Measurements from ENCODE around the gene RASGEF1B. TPM values are rescaled to one million over a fixed set of nuclear protein-coding genes. Genes with fewer than 3 reads are reported as not detected.

Gene RASGEF1B
- total RNA-seq, 1 experiment from 2014 or later: 6.9 TPM

DNA sequence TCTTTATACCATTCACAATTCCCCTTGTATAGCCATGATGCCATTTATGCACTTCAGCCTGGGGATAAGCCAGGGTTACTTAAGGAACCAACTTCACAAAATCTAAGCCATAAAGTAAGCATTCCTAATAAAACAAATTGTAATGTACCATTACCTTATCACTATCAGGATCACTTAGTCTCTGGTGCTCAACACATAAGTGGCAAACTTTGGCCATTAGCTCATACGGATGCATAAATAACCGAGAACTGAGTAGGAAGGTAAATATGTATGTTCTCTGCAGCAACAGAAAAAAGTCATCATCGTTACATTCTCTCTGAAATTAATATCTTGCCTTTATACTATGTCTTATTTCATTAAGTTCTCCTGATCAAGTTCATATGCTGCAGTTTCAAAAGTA, 14.4 kb downstream of the RASGEF1B start (continued):
- TF ChIP-seq, protein P1, sequence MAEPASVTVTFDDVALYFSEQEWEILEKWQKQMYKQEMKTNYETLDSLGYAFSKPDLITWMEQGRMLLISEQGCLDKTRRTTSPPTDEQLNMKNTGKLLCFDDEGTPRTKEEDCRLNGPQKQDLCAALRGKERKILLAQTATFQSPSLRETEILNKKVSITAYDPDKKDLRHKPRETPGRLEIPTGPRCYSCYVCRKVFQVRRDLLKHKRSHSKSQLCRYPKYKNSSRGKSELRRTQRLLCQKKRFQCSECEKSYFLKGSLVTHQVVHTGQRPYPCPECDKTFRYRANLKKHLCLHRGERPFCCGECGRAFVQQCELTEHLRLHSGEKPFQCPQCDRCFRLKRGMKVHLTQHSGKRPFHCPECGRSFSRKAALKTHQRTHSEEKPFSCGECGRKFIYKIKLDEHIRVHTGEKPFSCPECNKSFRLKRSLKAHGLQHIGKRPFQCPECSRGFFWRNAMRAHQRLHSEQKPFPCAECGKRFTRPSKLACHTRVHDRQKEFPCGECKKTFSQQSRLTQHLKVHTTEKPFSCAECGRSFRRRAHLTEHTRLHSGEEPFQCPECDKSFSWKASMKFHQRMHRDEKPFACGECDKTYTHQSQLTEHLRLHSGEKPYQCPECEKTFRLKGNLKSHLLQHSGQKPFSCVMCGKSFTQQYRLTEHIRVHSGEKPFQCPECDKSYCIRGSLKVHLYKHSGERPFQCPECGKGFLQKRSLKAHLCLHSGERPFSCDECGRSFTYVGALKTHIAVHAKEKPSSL (CRISPR knock-in tag; conservative IDR thresholded peaks at IDR 0.05): no peak
- TF ChIP-seq SMAD3 (CRISPR knock-in tag; IDR thresholded peaks at IDR 0.05; ENCODE audit: borderline replicate concordance): no peak
- no peak for TF ChIP-seq KAT7 (CRISPR knock-in tag; IDR thresholded peaks at IDR 0.05; ENCODE audit: borderline replicate concordance)
- no peak for TF ChIP-seq JAZF1 (CRISPR knock-in tag; IDR thresholded peaks at IDR 0.05)
- TF ChIP-seq, protein P2, sequence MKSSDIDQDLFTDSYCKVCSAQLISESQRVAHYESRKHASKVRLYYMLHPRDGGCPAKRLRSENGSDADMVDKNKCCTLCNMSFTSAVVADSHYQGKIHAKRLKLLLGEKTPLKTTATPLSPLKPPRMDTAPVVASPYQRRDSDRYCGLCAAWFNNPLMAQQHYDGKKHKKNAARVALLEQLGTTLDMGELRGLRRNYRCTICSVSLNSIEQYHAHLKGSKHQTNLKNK (CRISPR knock-in tag; IDR thresholded peaks at IDR 0.05): no peak
- TF ChIP-seq, protein P3, sequence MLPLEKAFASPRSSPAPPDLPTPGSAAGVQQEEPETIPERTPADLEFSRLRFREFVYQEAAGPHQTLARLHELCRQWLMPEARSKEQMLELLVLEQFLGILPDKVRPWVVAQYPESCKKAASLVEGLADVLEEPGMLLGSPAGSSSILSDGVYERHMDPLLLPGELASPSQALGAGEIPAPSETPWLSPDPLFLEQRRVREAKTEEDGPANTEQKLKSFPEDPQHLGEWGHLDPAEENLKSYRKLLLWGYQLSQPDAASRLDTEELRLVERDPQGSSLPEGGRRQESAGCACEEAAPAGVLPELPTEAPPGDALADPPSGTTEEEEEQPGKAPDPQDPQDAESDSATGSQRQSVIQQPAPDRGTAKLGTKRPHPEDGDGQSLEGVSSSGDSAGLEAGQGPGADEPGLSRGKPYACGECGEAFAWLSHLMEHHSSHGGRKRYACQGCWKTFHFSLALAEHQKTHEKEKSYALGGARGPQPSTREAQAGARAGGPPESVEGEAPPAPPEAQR (CRISPR knock-in tag; IDR thresholded peaks at IDR 0.05): no peak
- TF ChIP-seq, protein P4, sequence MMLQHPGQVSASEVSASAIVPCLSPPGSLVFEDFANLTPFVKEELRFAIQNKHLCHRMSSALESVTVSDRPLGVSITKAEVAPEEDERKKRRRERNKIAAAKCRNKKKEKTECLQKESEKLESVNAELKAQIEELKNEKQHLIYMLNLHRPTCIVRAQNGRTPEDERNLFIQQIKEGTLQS (CRISPR knock-in tag; conservative IDR thresholded peaks at IDR 0.05): no peak

DNA sequence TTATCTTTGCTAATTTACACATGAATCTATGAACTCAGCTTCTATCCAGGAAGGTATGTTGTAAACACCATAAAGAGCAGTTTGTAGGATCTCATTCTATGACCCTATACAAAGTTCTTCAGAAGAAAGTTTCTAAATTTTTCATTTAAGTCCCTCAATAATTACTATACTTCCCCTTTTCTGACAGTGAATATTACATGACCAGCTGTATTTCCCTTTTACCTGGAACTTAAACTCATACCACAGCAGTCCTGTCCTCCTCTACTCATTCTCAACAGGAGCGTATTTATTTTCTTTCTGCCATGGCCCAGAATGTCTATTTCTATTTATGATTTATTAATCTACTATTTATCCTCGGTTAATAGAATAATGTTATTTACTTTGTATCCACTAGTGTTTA, 15.8 kb downstream of the RASGEF1B start:
- Mint-ChIP-seq H3K4me3 (no peak overlapping the region), H3K27ac (no peak overlapping the region), H3K4me1 (peaks cover 48% of the 10 kb centered on the region), H3K36me3 (0 out of 2 replicates have a peak, but pooled peaks cover 4% of the 10 kb centered on the region), H3K27me3 (ENCODE audit: low read depth) (no peaks in the 10 kb centered on the region; the same call in 1 of the 2 replicates), H3K9me3 (no peaks in the 10 kb centered on the region)
- no peak for ATAC-seq
- DNase-seq (ENCODE audit: low spot score): no peak
- CTCF ChIA-PET: interaction anchor here (1.2 to 2.3 kb wide), 2 partner anchors 11 to 388 kb away, joined by 3 to 7 read pairs; no protein-coding TSS in a partner anchor
- POLR2A ChIA-PET: no interaction called here
- TF ChIP-seq JUN (CRISPR knock-in tag; IDR thresholded peaks at IDR 0.05) (no peak), FOXK1 (CRISPR knock-in tag; IDR thresholded peaks at IDR 0.05) (no peak), NFE2L1 (CRISPR knock-in tag; IDR thresholded peaks at IDR 0.05) (no peak), SP1 (CRISPR knock-in tag; conservative IDR thresholded peaks at IDR 0.05) (no peak), ETV6 (CRISPR knock-in tag; IDR thresholded peaks at IDR 0.05) (no peak), GRHL2 (CRISPR knock-in tag; IDR thresholded peaks at IDR 0.05; ENCODE audit: insufficient replicate concordance, severe bottlenecking) (no peak), NR2C2 (CRISPR knock-in tag; IDR thresholded peaks at IDR 0.05) (no peak), RELA (CRISPR knock-in tag; IDR thresholded peaks at IDR 0.05; ENCODE audit: borderline replicate concordance) (no peak)
- TF ChIP-seq, protein P5, sequence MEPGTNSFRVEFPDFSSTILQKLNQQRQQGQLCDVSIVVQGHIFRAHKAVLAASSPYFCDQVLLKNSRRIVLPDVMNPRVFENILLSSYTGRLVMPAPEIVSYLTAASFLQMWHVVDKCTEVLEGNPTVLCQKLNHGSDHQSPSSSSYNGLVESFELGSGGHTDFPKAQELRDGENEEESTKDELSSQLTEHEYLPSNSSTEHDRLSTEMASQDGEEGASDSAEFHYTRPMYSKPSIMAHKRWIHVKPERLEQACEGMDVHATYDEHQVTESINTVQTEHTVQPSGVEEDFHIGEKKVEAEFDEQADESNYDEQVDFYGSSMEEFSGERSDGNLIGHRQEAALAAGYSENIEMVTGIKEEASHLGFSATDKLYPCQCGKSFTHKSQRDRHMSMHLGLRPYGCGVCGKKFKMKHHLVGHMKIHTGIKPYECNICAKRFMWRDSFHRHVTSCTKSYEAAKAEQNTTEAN (CRISPR knock-in tag; IDR thresholded peaks at IDR 0.05): no peak
- TF ChIP-seq, protein P6, sequence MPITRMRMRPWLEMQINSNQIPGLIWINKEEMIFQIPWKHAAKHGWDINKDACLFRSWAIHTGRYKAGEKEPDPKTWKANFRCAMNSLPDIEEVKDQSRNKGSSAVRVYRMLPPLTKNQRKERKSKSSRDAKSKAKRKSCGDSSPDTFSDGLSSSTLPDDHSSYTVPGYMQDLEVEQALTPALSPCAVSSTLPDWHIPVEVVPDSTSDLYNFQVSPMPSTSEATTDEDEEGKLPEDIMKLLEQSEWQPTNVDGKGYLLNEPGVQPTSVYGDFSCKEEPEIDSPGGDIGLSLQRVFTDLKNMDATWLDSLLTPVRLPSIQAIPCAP (CRISPR knock-in tag; IDR thresholded peaks at IDR 0.05): no peak
- TF ChIP-seq, protein P7, sequence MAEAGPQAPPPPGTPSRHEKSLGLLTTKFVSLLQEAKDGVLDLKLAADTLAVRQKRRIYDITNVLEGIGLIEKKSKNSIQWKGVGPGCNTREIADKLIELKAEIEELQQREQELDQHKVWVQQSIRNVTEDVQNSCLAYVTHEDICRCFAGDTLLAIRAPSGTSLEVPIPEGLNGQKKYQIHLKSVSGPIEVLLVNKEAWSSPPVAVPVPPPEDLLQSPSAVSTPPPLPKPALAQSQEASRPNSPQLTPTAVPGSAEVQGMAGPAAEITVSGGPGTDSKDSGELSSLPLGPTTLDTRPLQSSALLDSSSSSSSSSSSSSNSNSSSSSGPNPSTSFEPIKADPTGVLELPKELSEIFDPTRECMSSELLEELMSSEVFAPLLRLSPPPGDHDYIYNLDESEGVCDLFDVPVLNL (CRISPR knock-in tag; IDR thresholded peaks at IDR 0.05; ENCODE audit: borderline replicate concordance, low read depth): no peak
- TF ChIP-seq, protein P8, sequence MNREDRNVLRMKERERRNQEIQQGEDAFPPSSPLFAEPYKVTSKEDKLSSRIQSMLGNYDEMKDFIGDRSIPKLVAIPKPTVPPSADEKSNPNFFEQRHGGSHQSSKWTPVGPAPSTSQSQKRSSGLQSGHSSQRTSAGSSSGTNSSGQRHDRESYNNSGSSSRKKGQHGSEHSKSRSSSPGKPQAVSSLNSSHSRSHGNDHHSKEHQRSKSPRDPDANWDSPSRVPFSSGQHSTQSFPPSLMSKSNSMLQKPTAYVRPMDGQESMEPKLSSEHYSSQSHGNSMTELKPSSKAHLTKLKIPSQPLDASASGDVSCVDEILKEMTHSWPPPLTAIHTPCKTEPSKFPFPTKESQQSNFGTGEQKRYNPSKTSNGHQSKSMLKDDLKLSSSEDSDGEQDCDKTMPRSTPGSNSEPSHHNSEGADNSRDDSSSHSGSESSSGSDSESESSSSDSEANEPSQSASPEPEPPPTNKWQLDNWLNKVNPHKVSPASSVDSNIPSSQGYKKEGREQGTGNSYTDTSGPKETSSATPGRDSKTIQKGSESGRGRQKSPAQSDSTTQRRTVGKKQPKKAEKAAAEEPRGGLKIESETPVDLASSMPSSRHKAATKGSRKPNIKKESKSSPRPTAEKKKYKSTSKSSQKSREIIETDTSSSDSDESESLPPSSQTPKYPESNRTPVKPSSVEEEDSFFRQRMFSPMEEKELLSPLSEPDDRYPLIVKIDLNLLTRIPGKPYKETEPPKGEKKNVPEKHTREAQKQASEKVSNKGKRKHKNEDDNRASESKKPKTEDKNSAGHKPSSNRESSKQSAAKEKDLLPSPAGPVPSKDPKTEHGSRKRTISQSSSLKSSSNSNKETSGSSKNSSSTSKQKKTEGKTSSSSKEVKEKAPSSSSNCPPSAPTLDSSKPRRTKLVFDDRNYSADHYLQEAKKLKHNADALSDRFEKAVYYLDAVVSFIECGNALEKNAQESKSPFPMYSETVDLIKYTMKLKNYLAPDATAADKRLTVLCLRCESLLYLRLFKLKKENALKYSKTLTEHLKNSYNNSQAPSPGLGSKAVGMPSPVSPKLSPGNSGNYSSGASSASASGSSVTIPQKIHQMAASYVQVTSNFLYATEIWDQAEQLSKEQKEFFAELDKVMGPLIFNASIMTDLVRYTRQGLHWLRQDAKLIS (CRISPR knock-in tag; IDR thresholded peaks at IDR 0.05; ENCODE audit: borderline replicate concordance): no peak
- TF ChIP-seq, protein P2 (CRISPR knock-in tag; IDR thresholded peaks at IDR 0.05): no peak
- TF ChIP-seq, protein P9, sequence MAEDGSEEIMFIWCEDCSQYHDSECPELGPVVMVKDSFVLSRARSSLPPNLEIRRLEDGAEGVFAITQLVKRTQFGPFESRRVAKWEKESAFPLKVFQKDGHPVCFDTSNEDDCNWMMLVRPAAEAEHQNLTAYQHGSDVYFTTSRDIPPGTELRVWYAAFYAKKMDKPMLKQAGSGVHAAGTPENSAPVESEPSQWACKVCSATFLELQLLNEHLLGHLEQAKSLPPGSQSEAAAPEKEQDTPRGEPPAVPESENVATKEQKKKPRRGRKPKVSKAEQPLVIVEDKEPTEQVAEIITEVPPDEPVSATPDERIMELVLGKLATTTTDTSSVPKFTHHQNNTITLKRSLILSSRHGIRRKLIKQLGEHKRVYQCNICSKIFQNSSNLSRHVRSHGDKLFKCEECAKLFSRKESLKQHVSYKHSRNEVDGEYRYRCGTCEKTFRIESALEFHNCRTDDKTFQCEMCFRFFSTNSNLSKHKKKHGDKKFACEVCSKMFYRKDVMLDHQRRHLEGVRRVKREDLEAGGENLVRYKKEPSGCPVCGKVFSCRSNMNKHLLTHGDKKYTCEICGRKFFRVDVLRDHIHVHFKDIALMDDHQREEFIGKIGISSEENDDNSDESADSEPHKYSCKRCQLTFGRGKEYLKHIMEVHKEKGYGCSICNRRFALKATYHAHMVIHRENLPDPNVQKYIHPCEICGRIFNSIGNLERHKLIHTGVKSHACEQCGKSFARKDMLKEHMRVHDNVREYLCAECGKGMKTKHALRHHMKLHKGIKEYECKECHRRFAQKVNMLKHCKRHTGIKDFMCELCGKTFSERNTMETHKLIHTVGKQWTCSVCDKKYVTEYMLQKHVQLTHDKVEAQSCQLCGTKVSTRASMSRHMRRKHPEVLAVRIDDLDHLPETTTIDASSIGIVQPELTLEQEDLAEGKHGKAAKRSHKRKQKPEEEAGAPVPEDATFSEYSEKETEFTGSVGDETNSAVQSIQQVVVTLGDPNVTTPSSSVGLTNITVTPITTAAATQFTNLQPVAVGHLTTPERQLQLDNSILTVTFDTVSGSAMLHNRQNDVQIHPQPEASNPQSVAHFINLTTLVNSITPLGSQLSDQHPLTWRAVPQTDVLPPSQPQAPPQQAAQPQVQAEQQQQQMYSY (CRISPR knock-in tag; IDR thresholded peaks at IDR 0.05): no peak

All from WTC11 (cell line).